Caco-2 (cell line): ENCODE data around the gene CORIN. TPM values are rescaled to one million over a fixed set of nuclear protein-coding genes. Genes with fewer than 3 reads are reported as not detected.
A peak's percentile ranks its signal among the peaks of the same experiment; 100 is the strongest.
"Not testable (repeated sequence)": the region's sequence is repeated elsewhere in the genome, so short reads cannot be mapped to it uniquely, and the experiment has no call there.

Experiments used
- BruUV-seq: library from RNA; stranded (reverse); fragments of 400-500 nt; replicated peaks from 2 replicates; lab custom pipeline; 2021; lab: Mats Ljungman, UMichigan
- CTCF ChIA-PET: fragments of 300-600 bp; sonication (Branson Sonifier 250); formaldehyde crosslinking; loops from one replicate; lab custom pipeline; 2022; ENCODE audit warnings: antibody characterized with exemption; lab: Charles Lee
- POLR2A ChIA-PET: fragments of 300-600 bp; sonication (Branson Sonifier 250); formaldehyde crosslinking; loops from one replicate; lab custom pipeline; 2022; ENCODE audit warnings: antibody characterized with exemption; lab: Charles Lee
- DNase-seq, 2 experiments: peaks; one replicate each; pipeline versions ENCODE4 v3.0.0 to v3.0.0-alpha.2; 2020 to 2022
- H3K27me3 ChIP-seq: replicated peaks from 2 replicates; pipeline ENCODE4 v1.6.0; 2011; ENCODE audit warnings: low read length; ENCODE audit not compliant: control insufficient read depth, insufficient read depth
- H3K36me3 ChIP-seq: 2 replicates; pipeline ENCODE4 v1.5.1; 2011; ENCODE audit warnings: low read length; ENCODE audit not compliant: control insufficient read depth, insufficient read depth
- H3K4me1 ChIP-seq: fragments of 250-450 bp; sonication (Bioruptor Pico); 2 replicates; pipeline ENCODE4 v1.5.1; 2020; ENCODE audit warnings: mild to moderate bottlenecking
- H3K4me3 ChIP-seq: 2 replicates; pipeline ENCODE4 v1.5.1; 2011; ENCODE audit warnings: low read depth, mild to moderate bottlenecking, control low read depth, low read length
- H3K9me3 ChIP-seq: fragments of 250-450 bp; sonication (Bioruptor Pico); 2 replicates; pipeline ENCODE4 v1.5.1; 2020; ENCODE audit warnings: mild to moderate bottlenecking, moderate library complexity
- H3K27ac Mint-ChIP-seq: one replicate; pipeline ENCODE4 v1.8.0; 2022; ENCODE audit warnings: mixed read lengths; ENCODE audit not compliant: unreplicated experiment
- H3K27me3 Mint-ChIP-seq: one replicate; pipeline ENCODE4 v1.8.0; 2022; ENCODE audit warnings: mixed read lengths; ENCODE audit not compliant: insufficient read depth, unreplicated experiment
- H3K36me3 Mint-ChIP-seq: one replicate; pipeline ENCODE4 v1.8.0; 2022; ENCODE audit warnings: mild to moderate bottlenecking, mixed read lengths; ENCODE audit not compliant: insufficient read depth, unreplicated experiment
- H3K4me1 Mint-ChIP-seq: one replicate; pipeline ENCODE4 v1.8.0; 2022; ENCODE audit warnings: low read depth, mixed read lengths; ENCODE audit not compliant: unreplicated experiment
- H3K4me3 Mint-ChIP-seq: one replicate; pipeline ENCODE4 v1.8.0; 2022; ENCODE audit warnings: mild to moderate bottlenecking, moderate library complexity, mixed read lengths; ENCODE audit not compliant: unreplicated experiment
- H3K9me3 Mint-ChIP-seq: one replicate; pipeline ENCODE4 v1.8.0; 2022; ENCODE audit warnings: mixed read lengths; ENCODE audit not compliant: unreplicated experiment
- CTCF ChIP-seq, 2 experiments: fragments of 200-600 bp in 1 of 2; IDR thresholded peaks; 1 replicate in 1 of 2; 2 replicates in 1 of 2; pipeline versions ENCODE4 v1.5.1 to v1.8.0; 2011 to 2022; ENCODE audit warnings: antibody characterized with exemption in 1 of 2, control low read depth in 1 of 2, inconsistent platforms in 1 of 2, low read depth in 1 of 2, low read length in 1 of 2, mild to moderate bottlenecking in 1 of 2, moderate library complexity in 1 of 2; ENCODE audit not compliant: insufficient read depth in 1 of 2, severe bottlenecking in 1 of 2, unreplicated experiment in 1 of 2
- intact Hi-C: fragments of 100-400 bp; cut with micrococcal nuclease; formaldehyde crosslinking; loops from one replicate; pipeline ENCODE4 v1.10.0; 2022; ENCODE audit not compliant: unreplicated experiment
- total RNA-seq: library from RNA; stranded (reverse); gene quantifications from 2 replicates; pipeline ENCODE4 v1.2.3, GENCODE V29; 2022

CORIN gene
- total RNA-seq, 1 experiment from 2014 or later = 0.27 TPM

- Mint-ChIP-seq H3K4me3 (no peak overlapping the region), H3K4me1 (peaks cover 16% of the 10 kb centered on the region), H3K27ac (no peak overlapping the region), H3K36me3 (peaks cover 6% of the 10 kb centered on the region), H3K9me3 (no peaks in the 10 kb centered on the region), H3K27me3 (no peaks in the 10 kb centered on the region)
- Histone ChIP-seq H3K4me3 (no peak overlapping the region), H3K36me3 (no peaks in the 10 kb centered on the region), H3K27me3 (no peaks in the 10 kb centered on the region), H3K9me3 (no peaks in the 10 kb centered on the region), H3K4me1 (peaks cover 21% of the 10 kb centered on the region)
- CTCF ChIA-PET = interaction anchor here (0.6 to 1.2 kb wide), 2 partner anchors 98 to 940 kb away, joined by 4 to 5 read pairs; partner anchors contain the start of gene COMMD8
- intact Hi-C loops = loop anchor here (10.0 kb wide), 1 partner anchor 407 kb away; no protein-coding TSS in a partner anchor
- peak in 1 of 2 experiments; percentile 4 for DNase-seq
- POLR2A ChIA-PET = interaction anchor here (0.5 kb wide), 1 partner anchor 389 kb away, joined by 4 read pairs; no protein-coding TSS in a partner anchor
- BruUV-seq = no TSS peak
- no peak for TF ChIP-seq CTCF (IDR thresholded peaks at IDR 0.05; ENCODE audit: insufficient read depth in 1 of 2, low read depth in 1 of 2, low read length in 1 of 2, severe bottlenecking in 1 of 2, unreplicated experiment in 1 of 2)
Measured at GRCh38 chr4:47561331-47561730, 276.5 kb downstream of the CORIN start.

- Mint-ChIP-seq H3K36me3 (peaks cover 6% of the 10 kb centered on the region), H3K4me1 (peaks cover 16% of the 10 kb centered on the region), H3K27me3 (no peaks in the 10 kb centered on the region), H3K4me3 (no peak overlapping the region), H3K27ac (no peak overlapping the region), H3K9me3 (no peaks in the 10 kb centered on the region)
- Histone ChIP-seq H3K36me3 (no peaks in the 10 kb centered on the region), H3K27me3 (no peaks in the 10 kb centered on the region), H3K9me3 (no peaks in the 10 kb centered on the region), H3K4me3 (no peak overlapping the region), H3K4me1 (peaks cover 21% of the 10 kb centered on the region)
- CTCF ChIA-PET = interaction anchor here (0.6 kb wide), 1 partner anchor 940 kb away, joined by 5 read pairs; no protein-coding TSS in a partner anchor
- POLR2A ChIA-PET = interaction anchor here (0.5 kb wide), 1 partner anchor 388 kb away, joined by 4 read pairs; no protein-coding TSS in a partner anchor
- no TSS peak for BruUV-seq
- intact Hi-C loops = loop anchor here (10.0 kb wide), 1 partner anchor 406 kb away; no protein-coding TSS in a partner anchor
- TF ChIP-seq CTCF (IDR thresholded peaks at IDR 0.05; ENCODE audit: insufficient read depth in 1 of 2, low read depth in 1 of 2, low read length in 1 of 2, severe bottlenecking in 1 of 2, unreplicated experiment in 1 of 2) = no peak
- no peak for DNase-seq
Measured at GRCh38 chr4:47560682-47561081, 277.2 kb downstream of the CORIN start.

GRCh38 chr4:47557255-47557654 lies 280.6 kb downstream of the CORIN start:
- Histone ChIP-seq H3K4me1 (peaks cover 14% of the 10 kb centered on the region; the same call in 1 of the 2 replicates), H3K27me3 (no peaks in the 10 kb centered on the region), H3K4me3 (no peak overlapping the region), H3K36me3 (no peaks in the 10 kb centered on the region), H3K9me3 (no peaks in the 10 kb centered on the region)
- ChIA-PET CTCF (no interaction called here), POLR2A (no interaction called here)
- peaks cover 11% of the 10 kb centered on the region for H3K4me1 Mint-ChIP-seq
- no peaks in the 10 kb centered on the region for H3K27me3 Mint-ChIP-seq
- DNase-seq = no peak
- intact Hi-C loops = no loop called here
- H3K36me3 Mint-ChIP-seq = no peaks in the 10 kb centered on the region
- no peak overlapping the region for H3K27ac Mint-ChIP-seq
- no peak overlapping the region for H3K4me3 Mint-ChIP-seq
- H3K9me3 Mint-ChIP-seq = no peaks in the 10 kb centered on the region
- BruUV-seq = no TSS peak
- TF ChIP-seq CTCF (IDR thresholded peaks at IDR 0.05; ENCODE audit: insufficient read depth in 1 of 2, low read depth in 1 of 2, low read length in 1 of 2, severe bottlenecking in 1 of 2, unreplicated experiment in 1 of 2) = no peak

GRCh38 chr4:47555920-47556319 lies 281.9 kb downstream of the CORIN start:
- H3K27ac Mint-ChIP-seq, POLR2A ChIA-PET: not testable (repeated sequence)

More at GRCh38 chr4:47555920-47556319, 281.9 kb downstream of the CORIN start:
- CTCF ChIA-PET, H3K4me1 ChIP-seq, H3K36me3 ChIP-seq, H3K27me3 Mint-ChIP-seq, H3K4me3 ChIP-seq, H3K4me3 Mint-ChIP-seq, H3K9me3 ChIP-seq, H3K36me3 Mint-ChIP-seq, H3K27me3 ChIP-seq, intact Hi-C loops, DNase-seq, BruUV-seq, H3K4me1 Mint-ChIP-seq, H3K9me3 Mint-ChIP-seq: not testable (repeated sequence)
